ENCODE results near the gene FKBP5. TPM values are rescaled to one million over a fixed set of nuclear protein-coding genes. Genes with fewer than 3 reads are reported as not detected.

Gene FKBP5
- total and polyA plus RNA-seq, 2 of the 4 experiments (the other 2 are of a cell fraction), result 6.8 to 7.0 TPM

DNA sequence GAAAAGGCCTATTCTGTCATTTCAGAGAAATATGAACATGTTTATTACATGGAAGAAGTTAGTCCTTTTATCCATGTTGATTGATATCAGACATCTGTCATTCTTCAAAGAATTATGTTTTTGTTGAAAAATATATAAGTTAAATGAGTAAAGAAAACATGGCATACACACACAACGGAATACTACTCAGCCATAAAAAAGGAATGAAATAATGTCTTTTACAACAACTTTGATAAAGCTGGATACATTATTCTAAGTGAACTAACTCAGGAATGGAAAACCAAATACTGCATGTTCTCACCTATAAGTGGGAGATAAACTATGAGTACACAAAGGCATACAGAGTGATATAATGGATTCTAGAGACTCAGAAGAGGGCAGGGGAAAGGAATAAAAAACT, 9.3 kb downstream of the FKBP5 start:
- no CpG with 5 or more reads among the region's 1 CpG for WGBS, 2 experiments (ENCODE audit: extremely low coverage in 2 of 2, insufficient read length in 1 of 2)
- Histone ChIP-seq H3K14ac (replicated peaks; ENCODE audit: low read depth, low read length) (no peak overlapping the region), H3K27ac (ENCODE audit: insufficient read depth, low read length) (no peak overlapping the region), H4K20me1 (ENCODE audit: insufficient read depth, low read length) (no peaks in the 10 kb centered on the region), H2AFZ (replicated peaks; ENCODE audit: low read length, poor library complexity) (no peak overlapping the region), H3K4me2 (ENCODE audit: low read depth, low read length) (no peak overlapping the region), H4K8ac (ENCODE audit: low read depth in 2 of 2, low read length in 2 of 2) (no peak overlapping the region), H3K36me3 (ENCODE audit: control insufficient read depth, insufficient read depth, low read length) (no peaks in the 10 kb centered on the region), H2BK120ac (ENCODE audit: low read depth, low read length) (no peak overlapping the region), H3K18ac (ENCODE audit: low read depth, low read length) (no peak overlapping the region), H3K9me3 (ENCODE audit: control insufficient read depth, insufficient read depth, low read length) (no peaks in the 10 kb centered on the region), H3K27me3 (ENCODE audit: control insufficient read depth, insufficient read depth, low read length) (no peaks in the 10 kb centered on the region), H3K4ac (ENCODE audit: low read depth, low read length) (no peak overlapping the region), H3K4me3 (ENCODE audit: insufficient read depth, low read depth, low read length) (no peak overlapping the region), H3K56ac (ENCODE audit: extremely low read depth, insufficient read depth, low read length) (no peak overlapping the region), H4K91ac (ENCODE audit: insufficient read depth, low read depth, low read length) (no peak overlapping the region), H2BK15ac (ENCODE audit: low read depth, low read length) (no peak overlapping the region), H3K4me1 (ENCODE audit: control insufficient read depth, insufficient read depth, low read length) (peaks cover 3% of the 10 kb centered on the region), H3K79me1 (ENCODE audit: low read depth in 1 of 2, low read length in 2 of 2) (peaks cover 4 to 5% of the 10 kb centered on the region in 2 experiments; a peak in 3 of 4 replicates), H2AK5ac (ENCODE audit: low read depth, low read length) (no peak overlapping the region), H4K5ac (ENCODE audit: low read depth, low read length) (no peak overlapping the region), H2BK5ac (ENCODE audit: low read depth, low read length, poor library complexity, severe bottlenecking) (no peak overlapping the region), H2AK9ac (replicated peaks; ENCODE audit: low read depth, low read length, poor library complexity) (no peak overlapping the region), H3K23ac (ENCODE audit: low read depth, low read length) (no peak overlapping the region), H3K9me1 (ENCODE audit: insufficient read depth, low read length) (peaks cover 4% of the 10 kb centered on the region; the same call in 1 of the 2 replicates), H3K9ac (ENCODE audit: low read depth, low read length) (no peak overlapping the region), H2BK20ac (ENCODE audit: low read depth, low read length) (no peak overlapping the region)
- POLR2A ChIA-PET (ENCODE audit: unreplicated experiment), result no interaction called here
- no TSS peak for BruUV-seq (replicated peaks)
- DNase-seq, result no peak
- intact Hi-C loops (cut with micrococcal nuclease) (no loop called here), dilution Hi-C loops (cut with HindIII; ENCODE audit: low sequenced_read_pairs, unreplicated experiment) (no loop called here), in situ Hi-C loops (cut with MboI; ENCODE audit: low sequenced_read_pairs) (no loop called here)
- CTCF ChIA-PET, result interaction anchor here (1.5 kb wide), 1 partner anchor 10 kb away, joined by 3 read pairs; no protein-coding TSS in a partner anchor
- TF ChIP-seq, protein P1, sequence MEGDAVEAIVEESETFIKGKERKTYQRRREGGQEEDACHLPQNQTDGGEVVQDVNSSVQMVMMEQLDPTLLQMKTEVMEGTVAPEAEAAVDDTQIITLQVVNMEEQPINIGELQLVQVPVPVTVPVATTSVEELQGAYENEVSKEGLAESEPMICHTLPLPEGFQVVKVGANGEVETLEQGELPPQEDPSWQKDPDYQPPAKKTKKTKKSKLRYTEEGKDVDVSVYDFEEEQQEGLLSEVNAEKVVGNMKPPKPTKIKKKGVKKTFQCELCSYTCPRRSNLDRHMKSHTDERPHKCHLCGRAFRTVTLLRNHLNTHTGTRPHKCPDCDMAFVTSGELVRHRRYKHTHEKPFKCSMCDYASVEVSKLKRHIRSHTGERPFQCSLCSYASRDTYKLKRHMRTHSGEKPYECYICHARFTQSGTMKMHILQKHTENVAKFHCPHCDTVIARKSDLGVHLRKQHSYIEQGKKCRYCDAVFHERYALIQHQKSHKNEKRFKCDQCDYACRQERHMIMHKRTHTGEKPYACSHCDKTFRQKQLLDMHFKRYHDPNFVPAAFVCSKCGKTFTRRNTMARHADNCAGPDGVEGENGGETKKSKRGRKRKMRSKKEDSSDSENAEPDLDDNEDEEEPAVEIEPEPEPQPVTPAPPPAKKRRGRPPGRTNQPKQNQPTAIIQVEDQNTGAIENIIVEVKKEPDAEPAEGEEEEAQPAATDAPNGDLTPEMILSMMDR (conservative IDR thresholded peaks at IDR 0.05; ENCODE audit: low read depth, low read length), result no peak
- TF ChIP-seq MAZ (IDR thresholded peaks at IDR 0.05; ENCODE audit: borderline replicate concordance, low read depth, low read length) (no peak), FOS (IDR thresholded peaks at IDR 0.05; ENCODE audit: low read depth, low read length) (no peak), POLR2A (IDR thresholded peaks at IDR 0.05; ENCODE audit: low read depth, low read length) (no peak)
- ATAC-seq (ENCODE audit: low read depth), result no peak
